Inferior parietal cortex (tissue), 1 donor: ENCODE results near the gene SNAP25.

Source experiments
- DNase-seq: peaks from one replicate; pipeline ENCODE4 v3.0.0-alpha.2; 2016; ENCODE audit errors: extremely low spot score

Gene SNAP25

GRCh38 chr20:10332656-10333415, 114.2 kb downstream of the SNAP25 start:
- DNase-seq, result no peak

GRCh38 chr20:10336959-10337729, 118.5 kb downstream of the SNAP25 start:
- DNase-seq, result no peak

GRCh38 chr20:10338426-10339180, 120.0 kb downstream of the SNAP25 start:
- DNase-seq, result no peak

- no peak for DNase-seq
Measured at GRCh38 chr20:10339609-10340008, 121.0 kb downstream of the SNAP25 start.

GRCh38 chr20:10342152-10342551, 123.5 kb downstream of the SNAP25 start:
- no peak for DNase-seq

GRCh38 chr20:10344953-10345352, 126.3 kb downstream of the SNAP25 start:
- DNase-seq, result no peak

GRCh38 chr20:10347086-10347880, 128.7 kb downstream of the SNAP25 start:
- no peak for DNase-seq

- no peak for DNase-seq
Measured at GRCh38 chr20:10349118-10349517, 130.5 kb downstream of the SNAP25 start.

- no peak for DNase-seq
Measured at GRCh38 chr20:10350188-10350842, 131.7 kb downstream of the SNAP25 start.

- no peak for DNase-seq
Measured at GRCh38 chr20:10352934-10353824, 134.5 kb downstream of the SNAP25 start.

GRCh38 chr20:10356628-10357027, 138.0 kb downstream of the SNAP25 start:
- DNase-seq, result no peak
